ENCODE results near the gene CHRNA5.

DNA sequence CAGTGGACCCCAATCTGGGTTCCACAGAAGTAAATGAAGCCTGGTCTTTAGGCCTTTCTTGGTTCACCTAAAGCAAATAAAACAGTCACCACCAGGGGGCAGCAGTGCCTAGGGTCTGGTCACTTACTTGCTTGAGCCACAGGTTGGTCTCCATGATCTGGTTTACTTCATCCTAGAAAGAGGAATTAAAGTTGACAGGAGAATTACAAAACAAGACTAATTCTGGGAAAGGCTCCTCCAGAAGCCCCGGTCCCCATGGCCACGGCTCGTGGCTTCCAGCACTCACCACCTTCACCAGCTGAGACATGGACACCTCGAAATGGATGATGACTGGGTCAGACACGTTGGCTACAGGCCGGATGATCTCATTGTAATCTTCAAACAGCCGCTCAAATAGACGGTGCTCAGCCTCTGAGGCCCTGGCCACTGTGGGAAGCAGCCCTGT lies 53.2 kb downstream of the CHRNA5 start:
- TF ChIP-seq, protein P1, sequence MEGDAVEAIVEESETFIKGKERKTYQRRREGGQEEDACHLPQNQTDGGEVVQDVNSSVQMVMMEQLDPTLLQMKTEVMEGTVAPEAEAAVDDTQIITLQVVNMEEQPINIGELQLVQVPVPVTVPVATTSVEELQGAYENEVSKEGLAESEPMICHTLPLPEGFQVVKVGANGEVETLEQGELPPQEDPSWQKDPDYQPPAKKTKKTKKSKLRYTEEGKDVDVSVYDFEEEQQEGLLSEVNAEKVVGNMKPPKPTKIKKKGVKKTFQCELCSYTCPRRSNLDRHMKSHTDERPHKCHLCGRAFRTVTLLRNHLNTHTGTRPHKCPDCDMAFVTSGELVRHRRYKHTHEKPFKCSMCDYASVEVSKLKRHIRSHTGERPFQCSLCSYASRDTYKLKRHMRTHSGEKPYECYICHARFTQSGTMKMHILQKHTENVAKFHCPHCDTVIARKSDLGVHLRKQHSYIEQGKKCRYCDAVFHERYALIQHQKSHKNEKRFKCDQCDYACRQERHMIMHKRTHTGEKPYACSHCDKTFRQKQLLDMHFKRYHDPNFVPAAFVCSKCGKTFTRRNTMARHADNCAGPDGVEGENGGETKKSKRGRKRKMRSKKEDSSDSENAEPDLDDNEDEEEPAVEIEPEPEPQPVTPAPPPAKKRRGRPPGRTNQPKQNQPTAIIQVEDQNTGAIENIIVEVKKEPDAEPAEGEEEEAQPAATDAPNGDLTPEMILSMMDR (IDR thresholded peaks at IDR 0.05): peak; percentile 80 to 85 (median 84)
- TF ChIP-seq POLR2AphosphoS5 (IDR thresholded peaks at IDR 0.05) (peak; percentile 43 to 90 (median 77)), POLR2A (IDR thresholded peaks at IDR 0.05) (no peak)
